HCT116 (cell line): Measurements from ENCODE around the gene ARL15. TPM values are rescaled to one million over a fixed set of nuclear protein-coding genes. Genes with fewer than 3 reads are reported as not detected.

Source experiments
- ATAC-seq: fragments of 200-7000 bp; cut with Tn5 transposase; 2 replicates; pipeline ENCODE4 v1.9.1; 2020; ENCODE audit warnings: mild to moderate bottlenecking, moderate library complexity
- BruUV-seq: library from RNA; stranded (reverse); fragments of 400-500 nt; replicated peaks from 2 replicates; lab custom pipeline; 2021; lab: Mats Ljungman, UMichigan
- CTCF ChIA-PET: fragments of 300-600 bp; sonication (Branson Sonifier 250); formaldehyde crosslinking; loops from one replicate; lab custom pipeline; 2021; ENCODE audit warnings: antibody characterized with exemption; lab: Charles Lee
- POLR2A ChIA-PET: fragments of 300-600, 350-600 bp; sonication (Branson Sonifier 250); formaldehyde crosslinking; loops from one replicate; lab custom pipeline; 2021; ENCODE audit warnings: antibody characterized with exemption; lab: Charles Lee
- RAD21 ChIA-PET, 2 experiments: fragments of 300-600 bp; sonication (Branson Sonifier 250); formaldehyde crosslinking; loops; one replicate each; lab custom pipeline; 2023; ENCODE audit warnings: low total read pairs in 2 of 2; ENCODE audit not compliant: uncharacterized antibody in 2 of 2, unreplicated experiment in 2 of 2, low non-redundant PET in 1 of 2; lab: Charles Lee
- DNase-seq: peaks from one replicate; pipeline ENCODE4 v3.0.0-alpha.2; 2010; ENCODE audit warnings: low read depth, low spot score
- H2AFZ ChIP-seq: fragments of 200-600 bp; shearing (Covaris generic), sonication (generic); 2 replicates; pipeline ENCODE4 v1.6.1; 2017; ENCODE audit warnings: low read depth, mixed run types, mixed read lengths, antibody characterized with exemption, low read length; ENCODE audit not compliant: poor library complexity, severe bottlenecking
- H3K27ac ChIP-seq: 2 replicates; pipeline ENCODE4 v1.5.1; 2012; ENCODE audit warnings: low read depth, low read length
- H3K27me3 ChIP-seq: fragments of 200-600 bp; sonication (generic); 2 replicates; pipeline ENCODE4 v1.6.1; 2016; ENCODE audit warnings: mixed run types, low read length, mixed read lengths; ENCODE audit not compliant: insufficient read depth
- H3K36me3 ChIP-seq, 2 experiments: fragments of 200-500 bp in 1 of 2; fragments of 200-600 bp in 1 of 2; sonication (Bioruptor generic) in 1 of 2; sonication (generic) in 1 of 2; 2 replicates each; pipeline versions ENCODE4 v1.5.1 to v1.6.1; 2014 to 2016; ENCODE audit warnings: low read length in 2 of 2, inconsistent platforms in 1 of 2, mixed read lengths in 1 of 2, mixed run types in 1 of 2; ENCODE audit not compliant: insufficient read depth in 2 of 2, control insufficient read depth in 1 of 2
- H3K4me1 ChIP-seq, 2 experiments: fragments of 200-600 bp in 1 of 2; sonication (generic) in 1 of 2; 2 replicates each; pipeline versions ENCODE4 v1.5.1 to v1.6.1; 2012 to 2017; ENCODE audit warnings: low read length in 2 of 2, inconsistent platforms in 1 of 2, mild to moderate bottlenecking in 1 of 2, mixed read lengths in 1 of 2, mixed run types in 1 of 2, moderate library complexity in 1 of 2; ENCODE audit not compliant: insufficient read depth in 2 of 2, control insufficient read depth in 1 of 2
- H3K4me2 ChIP-seq: fragments of 200-600 bp; sonication (generic); 2 replicates; pipeline ENCODE4 v1.6.1; 2017; ENCODE audit warnings: mixed run types, low read length, mixed read lengths
- H3K4me3 ChIP-seq, 2 experiments: fragments of 200-600 bp in 1 of 2; sonication (generic) in 1 of 2; replicated peaks in 1 of 2; 2 replicates each; pipeline ENCODE4 v1.5.1; 2011 to 2016; ENCODE audit warnings: low read length in 2 of 2, control low read depth in 1 of 2, low read depth in 1 of 2, mild to moderate bottlenecking in 1 of 2, mixed read lengths in 1 of 2, mixed run types in 1 of 2
- H3K79me2 ChIP-seq: fragments of 200-600 bp; sonication (generic); 2 replicates; pipeline ENCODE4 v1.6.1; 2017; ENCODE audit warnings: mild to moderate bottlenecking, mixed run types, low read length, moderate library complexity, mixed read lengths; ENCODE audit not compliant: insufficient read depth
- H3K9ac ChIP-seq: fragments of 200-600 bp; sonication (generic); 2 replicates; pipeline ENCODE4 v1.6.1; 2016; ENCODE audit warnings: low read length, mixed read lengths
- H3K9me2 ChIP-seq: fragments of 200-600 bp; sonication (generic), shearing (Covaris generic); 2 replicates; pipeline ENCODE4 v1.6.1; 2017; ENCODE audit warnings: mixed run types, mild to moderate bottlenecking, moderate library complexity; ENCODE audit not compliant: insufficient read depth
- H3K9me3 ChIP-seq, 2 experiments: fragments of 200-500 bp in 1 of 2; fragments of 200-600 bp in 1 of 2; sonication (Bioruptor generic) in 1 of 2; sonication (generic) in 1 of 2; 2 replicates each; pipeline ENCODE4 v1.6.1; 2014 to 2017; ENCODE audit warnings: low read length in 2 of 2, mixed read lengths in 2 of 2, inconsistent platforms in 1 of 2, low read depth in 1 of 2, mild to moderate bottlenecking in 1 of 2, mixed run types in 1 of 2, moderate library complexity in 1 of 2; ENCODE audit not compliant: control insufficient read depth in 1 of 2, insufficient read depth in 1 of 2
- H4K20me1 ChIP-seq: fragments of 200-600 bp; sonication (generic), shearing (Covaris generic); 2 replicates; pipeline ENCODE4 v1.6.1; 2017; ENCODE audit warnings: mixed run types, mild to moderate bottlenecking, moderate library complexity; ENCODE audit not compliant: insufficient read depth
- CBX3 ChIP-seq: IDR thresholded peaks from 2 replicates; pipeline ENCODE4 v1.6.1; 2012; ENCODE audit warnings: low read depth
- EGR1 ChIP-seq: IDR thresholded peaks from 2 replicates; pipeline ENCODE4 v1.6.1; 2012; ENCODE audit warnings: low read depth
- ELF1 ChIP-seq: IDR thresholded peaks from 2 replicates; pipeline ENCODE4 v1.6.1; 2012; ENCODE audit warnings: low read depth, borderline replicate concordance
- EZH2 ChIP-seq: fragments of 200-600 bp; sonication (generic); IDR thresholded peaks from 2 replicates; pipeline ENCODE4 v1.6.1; 2017; ENCODE audit warnings: antibody characterized with exemption, mixed run types
- EZH2phosphoT487 ChIP-seq: fragments of 200-600 bp; IDR thresholded peaks from 2 replicates; pipeline ENCODE4 v1.6.1; 2018; ENCODE audit warnings: antibody characterized with exemption, borderline replicate concordance
- RAD21 ChIP-seq: IDR thresholded peaks from 2 replicates; pipeline ENCODE4 v1.6.1; 2012; ENCODE audit warnings: low read depth, mild to moderate bottlenecking
- REST ChIP-seq: IDR thresholded peaks from 2 replicates; pipeline ENCODE4 v1.6.1; 2012; ENCODE audit warnings: low read depth
- SP1 ChIP-seq: IDR thresholded peaks from 2 replicates; pipeline ENCODE4 v1.6.1; 2012; ENCODE audit warnings: low read depth
- SRF ChIP-seq: IDR thresholded peaks from 2 replicates; pipeline ENCODE4 v1.6.1; 2012; ENCODE audit warnings: low read depth
- TCF7L2 ChIP-seq: IDR thresholded peaks from 2 replicates; pipeline ENCODE4 v1.7.0; 2011; ENCODE audit warnings: borderline replicate concordance, inconsistent platforms; ENCODE audit not compliant: insufficient read depth, insufficient read length; ENCODE audit errors: extremely low read depth
- YY1 ChIP-seq: IDR thresholded peaks from 2 replicates; pipeline ENCODE4 v1.6.1; 2011; ENCODE audit warnings: low read length, low read depth, moderate library complexity, mild to moderate bottlenecking; ENCODE audit not compliant: insufficient replicate concordance; ENCODE audit errors: extremely low read depth
- ZBTB33 ChIP-seq: IDR thresholded peaks from 2 replicates; pipeline ENCODE4 v1.6.1; 2011; ENCODE audit warnings: mild to moderate bottlenecking, low read length, moderate library complexity; ENCODE audit not compliant: insufficient replicate concordance; ENCODE audit errors: extremely low read depth
- ZNF274 ChIP-seq: fragments of 200-500 bp; sonication (Bioruptor generic); IDR thresholded peaks from 2 replicates; pipeline ENCODE4 v1.6.1; 2014; ENCODE audit warnings: mild to moderate bottlenecking, low read depth, low read length, inconsistent platforms
- intact Hi-C: fragments of 100-400 bp; cut with micrococcal nuclease; formaldehyde crosslinking; loops from 2 replicates; pipeline ENCODE4 v1.10.0; 2022
- total RNA-seq: library from RNA; stranded (reverse); gene quantifications from one replicate; pipeline ENCODE4 v1.2.1, GENCODE V29; 2021; ENCODE audit not compliant: unreplicated experiment

ARL15 gene
- total RNA-seq, 1 experiment from 2014 or later, result 15.0 TPM

- TF ChIP-seq REST, result no peak
- no peak for TF ChIP-seq TCF7L2
Measured at GRCh38 chr5:53969176-53969730, 341.1 kb downstream of the ARL15 start (continued).

- intact Hi-C loops, result no loop called here
- BruUV-seq, result no TSS peak
- H3K4me3 ChIP-seq, result no peak overlapping the region
- CTCF ChIA-PET, result no interaction called here
- RAD21 ChIA-PET, result no interaction called here
- H2AFZ ChIP-seq, result no peak overlapping the region
- H4K20me1 ChIP-seq, result no peaks in the 10 kb centered on the region
- no peaks in the 10 kb centered on the region for H3K4me1 ChIP-seq
- TF ChIP-seq EGR1 (no peak), CBX3 (no peak), ZNF274 (no peak), SP1 (no peak), EZH2 (no peak), SRF (no peak), ELF1 (no peak), EZH2phosphoT487 (no peak), YY1 (no peak), REST (no peak), RAD21 (no peak), ZBTB33 (no peak)
- H3K4me2 ChIP-seq, result no peak overlapping the region
- H3K9me2 ChIP-seq, result no peaks in the 10 kb centered on the region
- no peak for DNase-seq
- no peaks in the 10 kb centered on the region for H3K27me3 ChIP-seq
- no peaks in the 10 kb centered on the region for H3K9me3 ChIP-seq
- no peak for ATAC-seq
- no peaks in the 10 kb centered on the region for H3K79me2 ChIP-seq
- H3K36me3 ChIP-seq, result no peaks in the 10 kb centered on the region
- POLR2A ChIA-PET, result no interaction called here
- no peak overlapping the region for H3K9ac ChIP-seq
- no peak overlapping the region for H3K27ac ChIP-seq
Measured at GRCh38 chr5:53965459-53965858, 344.9 kb downstream of the ARL15 start.
